ENCODE data around the gene HTR3B.

- TF ChIP-seq RARB (CRISPR knock-in tag; IDR thresholded peaks at IDR 0.05) (no peak), OSR1 (CRISPR knock-in tag; IDR thresholded peaks at IDR 0.05) (no peak), CREB5 (CRISPR knock-in tag; IDR thresholded peaks at IDR 0.05; ENCODE audit: low read depth) (no peak), PATZ1 (CRISPR knock-in tag; IDR thresholded peaks at IDR 0.05; ENCODE audit: borderline replicate concordance) (no peak), BACH2 (CRISPR knock-in tag; IDR thresholded peaks at IDR 0.05; ENCODE audit: borderline replicate concordance) (no peak), ESRRG (CRISPR knock-in tag; IDR thresholded peaks at IDR 0.05) (no peak), ARNTL (CRISPR knock-in tag; IDR thresholded peaks at IDR 0.05; ENCODE audit: borderline replicate concordance, low read depth) (no peak)
Measured at GRCh38 chr11:113986351-113987140, 82.0 kb downstream of the HTR3B start.
